ENCODE results near the gene ITGA11.

ITGA11 gene, protein sequence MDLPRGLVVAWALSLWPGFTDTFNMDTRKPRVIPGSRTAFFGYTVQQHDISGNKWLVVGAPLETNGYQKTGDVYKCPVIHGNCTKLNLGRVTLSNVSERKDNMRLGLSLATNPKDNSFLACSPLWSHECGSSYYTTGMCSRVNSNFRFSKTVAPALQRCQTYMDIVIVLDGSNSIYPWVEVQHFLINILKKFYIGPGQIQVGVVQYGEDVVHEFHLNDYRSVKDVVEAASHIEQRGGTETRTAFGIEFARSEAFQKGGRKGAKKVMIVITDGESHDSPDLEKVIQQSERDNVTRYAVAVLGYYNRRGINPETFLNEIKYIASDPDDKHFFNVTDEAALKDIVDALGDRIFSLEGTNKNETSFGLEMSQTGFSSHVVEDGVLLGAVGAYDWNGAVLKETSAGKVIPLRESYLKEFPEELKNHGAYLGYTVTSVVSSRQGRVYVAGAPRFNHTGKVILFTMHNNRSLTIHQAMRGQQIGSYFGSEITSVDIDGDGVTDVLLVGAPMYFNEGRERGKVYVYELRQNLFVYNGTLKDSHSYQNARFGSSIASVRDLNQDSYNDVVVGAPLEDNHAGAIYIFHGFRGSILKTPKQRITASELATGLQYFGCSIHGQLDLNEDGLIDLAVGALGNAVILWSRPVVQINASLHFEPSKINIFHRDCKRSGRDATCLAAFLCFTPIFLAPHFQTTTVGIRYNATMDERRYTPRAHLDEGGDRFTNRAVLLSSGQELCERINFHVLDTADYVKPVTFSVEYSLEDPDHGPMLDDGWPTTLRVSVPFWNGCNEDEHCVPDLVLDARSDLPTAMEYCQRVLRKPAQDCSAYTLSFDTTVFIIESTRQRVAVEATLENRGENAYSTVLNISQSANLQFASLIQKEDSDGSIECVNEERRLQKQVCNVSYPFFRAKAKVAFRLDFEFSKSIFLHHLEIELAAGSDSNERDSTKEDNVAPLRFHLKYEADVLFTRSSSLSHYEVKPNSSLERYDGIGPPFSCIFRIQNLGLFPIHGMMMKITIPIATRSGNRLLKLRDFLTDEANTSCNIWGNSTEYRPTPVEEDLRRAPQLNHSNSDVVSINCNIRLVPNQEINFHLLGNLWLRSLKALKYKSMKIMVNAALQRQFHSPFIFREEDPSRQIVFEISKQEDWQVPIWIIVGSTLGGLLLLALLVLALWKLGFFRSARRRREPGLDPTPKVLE

DNA sequence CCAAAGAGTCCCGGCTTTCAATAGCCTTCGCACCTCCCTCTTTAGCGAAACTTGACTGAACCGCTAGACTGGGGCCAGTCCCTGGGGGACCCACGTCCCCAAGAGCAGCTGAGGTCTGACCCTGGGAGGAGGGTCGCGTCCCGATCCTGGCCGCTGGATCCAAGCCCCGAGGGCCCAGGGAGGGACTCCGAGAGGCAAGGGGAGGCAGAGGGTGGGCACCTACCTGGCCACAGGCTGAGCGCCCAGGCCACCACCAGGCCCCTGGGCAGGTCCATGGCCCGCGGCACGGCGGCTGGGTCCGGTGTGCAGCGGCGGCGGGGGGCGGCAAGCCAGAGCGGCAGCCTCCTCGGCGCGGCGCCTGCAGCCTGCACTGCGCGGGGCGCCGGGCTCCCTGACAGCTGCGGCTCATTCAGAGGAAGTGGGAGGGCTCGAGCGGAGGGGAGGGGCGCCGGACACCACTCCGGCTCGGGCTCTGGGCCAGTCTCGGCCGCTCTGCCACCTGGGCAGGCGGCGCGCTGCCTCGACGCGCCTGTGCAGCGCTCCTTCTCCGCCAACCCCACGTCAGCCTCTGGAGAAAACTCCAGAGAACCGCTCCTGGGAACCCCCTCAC is at the start of gene ITGA11:
TSS of gene ITGA11 (minus strand) at position 372 of the 610 bp plus-strand sequence. CDS start at position 275, 97 bp downstream.
- no peaks in the 10 kb centered on the region for H3K4me1 ChIP-seq
- H3K4me3 ChIP-seq = no peak within 1 kb of the TSS
- peak; percentile 20 to 72 for DNase-seq (ENCODE audit: low spot score in 2 of 2)
- peaks cover 70% of the 10 kb centered on the region for H3K27me3 ChIP-seq (ENCODE audit: low read depth)
- no peaks in the 10 kb centered on the region for H3K36me3 ChIP-seq (replicated peaks)
- in situ Hi-C loops (cut with MboI; ENCODE audit: low sequenced_read_pairs) = no loop called here
- H3K9me3 ChIP-seq = no peaks in the 10 kb centered on the region

DNA sequence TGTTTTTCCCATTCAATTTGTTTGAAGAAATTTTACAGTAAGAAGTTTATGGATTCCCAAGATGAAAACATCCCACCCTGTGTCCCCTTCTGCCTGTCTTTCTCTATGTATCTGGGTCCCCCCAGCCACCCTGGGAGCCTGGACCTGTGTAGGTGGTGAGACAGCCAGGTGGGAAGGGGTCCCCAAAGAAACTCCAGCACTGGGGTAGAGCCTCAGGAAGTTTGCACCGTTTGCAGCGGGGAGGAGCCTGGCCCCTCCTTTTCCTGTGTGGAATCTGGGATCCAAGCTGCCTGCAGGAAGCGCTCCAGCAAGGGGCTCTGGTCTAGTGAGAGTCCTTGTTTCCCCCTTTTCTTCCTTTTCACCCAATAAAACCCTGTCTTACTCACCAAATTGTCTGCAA is 49.4 kb upstream of the ITGA11 start:
- peaks cover 28% of the 10 kb centered on the region for H3K27me3 ChIP-seq (ENCODE audit: low read depth)

DNA sequence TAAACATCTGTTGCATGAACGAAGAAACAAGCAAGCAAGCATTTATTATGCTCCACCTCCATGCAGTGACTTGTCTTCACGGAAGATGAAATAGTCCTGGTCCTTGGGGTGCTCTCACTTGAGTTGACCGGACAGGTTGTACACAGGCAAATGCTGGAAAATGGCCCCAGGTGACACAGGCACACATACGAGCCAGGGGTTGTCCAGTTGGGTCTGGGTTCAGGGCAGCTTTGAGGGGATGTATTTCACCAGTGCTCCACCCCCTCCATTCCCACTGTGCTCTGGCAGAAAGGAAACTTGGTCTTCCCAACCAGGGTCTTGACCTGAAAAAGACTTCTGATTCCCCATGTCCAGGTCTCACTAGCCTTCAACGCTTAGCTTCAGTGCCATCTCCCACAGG is 48.3 kb upstream of the ITGA11 start:
- no peaks in the 10 kb centered on the region for H3K36me3 ChIP-seq (replicated peaks)
- H3K4me3 ChIP-seq = no peak overlapping the region
- DNase-seq (ENCODE audit: low spot score in 2 of 2) = no peak
- H3K27me3 ChIP-seq (ENCODE audit: low read depth) = peaks cover 29% of the 10 kb centered on the region
- H3K9me3 ChIP-seq = no peaks in the 10 kb centered on the region
- in situ Hi-C loops (cut with MboI; ENCODE audit: low sequenced_read_pairs) = no loop called here
- H3K4me1 ChIP-seq = no peaks in the 10 kb centered on the region

More for the DNA sequence above, 49.4 kb upstream of the ITGA11 start:
- Histone ChIP-seq H3K36me3 (replicated peaks) (no peaks in the 10 kb centered on the region), H3K9me3 (no peaks in the 10 kb centered on the region), H3K4me1 (no peaks in the 10 kb centered on the region), H3K4me3 (no peak overlapping the region)
- in situ Hi-C loops (cut with MboI; ENCODE audit: low sequenced_read_pairs) = no loop called here
- no peak for DNase-seq (ENCODE audit: low spot score in 2 of 2)

DNA sequence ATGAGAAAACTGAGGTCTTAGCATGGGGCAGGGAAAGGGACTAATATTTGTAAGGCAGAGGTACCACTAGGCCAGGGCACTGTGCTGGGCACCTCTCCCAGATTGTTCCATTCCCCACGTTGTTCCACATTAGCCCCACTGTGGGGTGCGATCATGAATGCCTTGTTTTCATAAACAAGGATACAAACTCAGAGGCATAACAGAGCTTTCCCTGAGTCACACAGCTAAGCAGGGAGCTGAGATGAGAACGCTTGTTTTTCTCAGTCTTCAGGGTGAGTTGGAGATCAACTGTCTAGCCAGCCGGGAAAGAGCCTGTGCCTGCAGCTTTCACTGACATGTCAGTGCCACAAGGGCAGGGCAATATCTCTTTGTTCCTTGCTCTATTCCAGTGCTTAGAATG is 47.9 kb upstream of the ITGA11 start:
- H3K9me3 ChIP-seq = no peaks in the 10 kb centered on the region
- no peaks in the 10 kb centered on the region for H3K4me1 ChIP-seq
- no peak for DNase-seq (ENCODE audit: low spot score in 2 of 2)
- H3K4me3 ChIP-seq = no peak overlapping the region
- in situ Hi-C loops (cut with MboI; ENCODE audit: low sequenced_read_pairs) = no loop called here
- no peaks in the 10 kb centered on the region for H3K36me3 ChIP-seq (replicated peaks)
- H3K27me3 ChIP-seq (ENCODE audit: low read depth) = peaks cover 26% of the 10 kb centered on the region

DNA sequence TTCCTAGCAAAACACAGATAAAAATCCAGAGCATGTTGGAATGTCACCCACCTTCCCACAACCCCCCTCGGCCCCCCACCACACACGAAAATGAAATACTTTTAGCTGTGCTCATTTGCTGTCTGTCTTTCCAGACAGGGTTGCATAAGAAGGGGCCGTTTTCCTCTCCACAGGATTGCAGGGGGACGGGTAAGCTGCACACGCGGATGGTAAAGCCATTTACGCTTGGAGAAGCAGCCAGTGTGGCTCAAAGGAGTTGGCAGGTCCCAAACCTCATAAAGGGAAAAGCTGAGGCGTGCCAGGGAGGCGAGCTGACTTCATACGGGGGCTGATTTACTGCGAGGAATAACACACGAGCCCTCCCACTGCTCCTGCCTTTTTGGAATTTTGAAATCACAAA is 47.4 kb upstream of the ITGA11 start:
- no peak for DNase-seq (ENCODE audit: low spot score in 2 of 2)
- no peaks in the 10 kb centered on the region for H3K9me3 ChIP-seq
- in situ Hi-C loops (cut with MboI; ENCODE audit: low sequenced_read_pairs) = no loop called here
- H3K36me3 ChIP-seq (replicated peaks) = no peaks in the 10 kb centered on the region
- no peaks in the 10 kb centered on the region for H3K4me1 ChIP-seq
- H3K4me3 ChIP-seq = no peak overlapping the region
- peaks cover 30% of the 10 kb centered on the region for H3K27me3 ChIP-seq (ENCODE audit: low read depth)

DNA sequence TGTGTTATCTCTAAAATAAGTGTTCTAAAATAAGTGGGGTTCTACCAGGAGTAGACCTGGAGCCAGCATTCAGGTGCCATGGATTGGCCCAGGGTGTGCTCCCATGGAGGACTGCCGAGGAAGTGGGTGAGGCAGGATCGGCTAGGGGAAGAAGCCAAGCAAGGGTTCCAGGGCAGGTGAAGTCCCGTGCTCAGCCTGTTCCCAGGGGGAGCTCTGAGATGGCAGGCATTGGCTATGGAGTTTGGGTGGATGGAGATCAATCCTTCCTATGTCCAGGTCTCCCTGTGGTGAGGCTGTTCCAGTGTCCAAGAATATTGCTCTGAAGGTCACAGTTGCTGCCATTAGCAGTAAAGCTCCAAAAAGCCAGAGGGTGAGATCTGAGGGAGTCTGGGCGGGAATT is 46.9 kb upstream of the ITGA11 start:
- no peak for DNase-seq (ENCODE audit: low spot score in 2 of 2)
- H3K27me3 ChIP-seq (ENCODE audit: low read depth) = peaks cover 32% of the 10 kb centered on the region
- no peaks in the 10 kb centered on the region for H3K36me3 ChIP-seq (replicated peaks)
- H3K4me3 ChIP-seq = no peak overlapping the region
- H3K4me1 ChIP-seq = no peaks in the 10 kb centered on the region
- no peaks in the 10 kb centered on the region for H3K9me3 ChIP-seq
- in situ Hi-C loops (cut with MboI; ENCODE audit: low sequenced_read_pairs) = no loop called here

DNA sequence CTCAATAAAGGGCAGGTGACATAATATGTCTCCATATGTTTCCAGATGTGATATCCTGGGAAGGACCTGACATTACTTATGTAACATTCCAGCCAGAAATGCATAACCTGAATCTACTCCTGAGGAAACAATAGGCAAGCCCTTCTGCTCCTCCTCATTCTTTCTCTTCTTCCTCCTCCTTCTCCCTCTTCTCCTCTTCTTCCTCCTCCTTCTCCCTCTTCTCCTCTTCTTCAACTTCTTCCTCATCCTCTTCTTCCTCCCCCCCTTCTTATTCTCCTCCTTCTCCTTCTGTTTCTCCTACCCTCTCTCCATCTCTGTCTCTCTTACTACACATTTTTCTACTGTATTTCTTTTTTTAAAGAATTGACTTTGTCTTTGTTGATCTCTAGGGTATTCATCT is 43.5 kb upstream of the ITGA11 start:
- H3K27me3 ChIP-seq (ENCODE audit: low read depth) = peaks cover 50% of the 10 kb centered on the region
- no peaks in the 10 kb centered on the region for H3K36me3 ChIP-seq (replicated peaks)
- H3K4me3 ChIP-seq = no peak overlapping the region
- in situ Hi-C loops (cut with MboI; ENCODE audit: low sequenced_read_pairs) = no loop called here
- H3K4me1 ChIP-seq = no peaks in the 10 kb centered on the region
- H3K9me3 ChIP-seq = no peaks in the 10 kb centered on the region
- DNase-seq (ENCODE audit: low spot score in 2 of 2) = no peak

DNA sequence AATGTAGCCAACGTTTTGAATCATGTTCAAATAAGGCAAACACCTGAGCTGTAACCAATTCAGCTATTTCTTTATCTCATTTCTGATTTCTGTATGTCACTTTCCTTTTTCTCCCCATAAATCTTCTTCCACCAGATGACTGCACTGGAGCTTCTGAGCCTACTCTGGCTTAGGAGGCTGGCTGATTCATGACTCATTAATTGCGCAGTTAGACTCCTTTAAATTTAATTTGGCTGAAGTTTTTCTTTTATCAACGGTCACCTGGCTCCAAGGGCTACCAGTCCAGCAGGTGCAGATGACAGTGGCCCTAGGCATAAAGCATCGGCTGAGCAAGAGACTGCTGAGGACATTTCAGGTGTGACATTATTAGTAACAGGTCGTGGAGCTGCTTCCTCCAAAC is 39.6 kb upstream of the ITGA11 start:
- H3K27me3 ChIP-seq (ENCODE audit: low read depth) = peaks cover 56% of the 10 kb centered on the region
- H3K9me3 ChIP-seq = peaks cover 4% of the 10 kb centered on the region; the same call in 1 of the 2 replicates
- DNase-seq (ENCODE audit: low spot score in 2 of 2) = no peak
- H3K4me1 ChIP-seq = no peaks in the 10 kb centered on the region
- in situ Hi-C loops (cut with MboI; ENCODE audit: low sequenced_read_pairs) = no loop called here
- H3K4me3 ChIP-seq = no peak overlapping the region
- H3K36me3 ChIP-seq (replicated peaks) = no peaks in the 10 kb centered on the region

DNA sequence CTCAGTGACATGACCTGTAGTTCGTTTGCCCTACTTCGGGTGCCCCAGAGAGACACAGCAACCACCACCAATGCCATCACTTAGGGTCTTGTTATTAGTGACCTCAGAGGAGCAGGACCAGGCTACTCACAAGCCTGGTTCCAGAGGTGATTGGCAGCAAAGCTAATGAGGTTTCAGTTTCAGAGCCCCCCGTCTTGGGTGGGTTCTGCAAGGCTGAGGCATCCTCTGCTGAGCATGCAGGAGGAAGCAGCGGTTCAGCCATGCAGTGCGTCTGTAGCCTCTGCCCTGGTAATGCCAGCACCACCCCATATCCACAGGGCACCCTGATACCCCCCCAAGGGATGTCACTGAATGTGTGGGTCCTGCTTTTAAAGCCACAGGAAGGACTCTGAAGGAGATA is 39.0 kb upstream of the ITGA11 start:
- peaks cover 56% of the 10 kb centered on the region for H3K27me3 ChIP-seq (ENCODE audit: low read depth)
- H3K9me3 ChIP-seq = peaks cover 4% of the 10 kb centered on the region; the same call in 1 of the 2 replicates
- in situ Hi-C loops (cut with MboI; ENCODE audit: low sequenced_read_pairs) = no loop called here
- no peaks in the 10 kb centered on the region for H3K36me3 ChIP-seq (replicated peaks)
- no peaks in the 10 kb centered on the region for H3K4me1 ChIP-seq
- H3K4me3 ChIP-seq = no peak overlapping the region
- DNase-seq (ENCODE audit: low spot score in 2 of 2) = no peak

DNA sequence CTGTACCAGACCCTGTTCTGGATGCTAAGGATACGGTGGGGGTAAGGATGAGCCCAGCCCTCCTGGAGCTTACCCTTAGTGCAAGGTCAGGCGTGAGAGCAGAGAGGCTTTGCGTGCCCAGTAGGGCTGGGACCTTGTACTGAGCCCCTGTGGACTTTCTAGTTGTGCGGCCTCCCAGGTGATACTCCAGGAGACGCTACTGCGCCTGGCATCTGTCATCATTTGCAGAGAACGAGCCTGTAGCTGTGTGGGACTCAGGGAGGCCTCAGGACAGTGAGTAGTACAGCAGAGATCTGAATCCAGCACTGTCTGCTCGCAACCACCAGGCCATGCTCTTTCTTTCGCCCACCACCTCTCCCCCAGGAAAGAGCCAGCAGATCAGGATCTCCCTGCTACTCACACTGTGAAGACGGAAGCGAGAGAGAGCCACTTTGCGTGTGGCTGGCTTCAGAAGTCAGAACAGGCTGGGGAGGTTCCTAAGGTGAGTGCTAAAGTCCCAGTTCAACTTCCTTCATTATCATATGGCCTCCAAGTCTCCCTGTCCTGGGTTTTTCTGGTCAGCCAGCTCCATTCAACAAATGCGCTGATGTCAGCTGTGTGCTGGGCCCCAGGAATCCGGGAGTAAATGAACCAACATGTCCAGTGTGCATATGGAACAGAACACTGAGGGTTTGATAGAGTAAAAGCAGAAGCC is 38.2 kb upstream of the ITGA11 start:
- H3K9me3 ChIP-seq = peaks cover 4% of the 10 kb centered on the region; the same call in 1 of the 2 replicates
- no peaks in the 10 kb centered on the region for H3K36me3 ChIP-seq (replicated peaks)
- DNase-seq (ENCODE audit: low spot score in 2 of 2) = no peak
- no peak overlapping the region for H3K4me3 ChIP-seq
- in situ Hi-C loops (cut with MboI; ENCODE audit: low sequenced_read_pairs) = no loop called here
- H3K4me1 ChIP-seq = no peaks in the 10 kb centered on the region
- peaks cover 52% of the 10 kb centered on the region for H3K27me3 ChIP-seq (ENCODE audit: low read depth)

DNA sequence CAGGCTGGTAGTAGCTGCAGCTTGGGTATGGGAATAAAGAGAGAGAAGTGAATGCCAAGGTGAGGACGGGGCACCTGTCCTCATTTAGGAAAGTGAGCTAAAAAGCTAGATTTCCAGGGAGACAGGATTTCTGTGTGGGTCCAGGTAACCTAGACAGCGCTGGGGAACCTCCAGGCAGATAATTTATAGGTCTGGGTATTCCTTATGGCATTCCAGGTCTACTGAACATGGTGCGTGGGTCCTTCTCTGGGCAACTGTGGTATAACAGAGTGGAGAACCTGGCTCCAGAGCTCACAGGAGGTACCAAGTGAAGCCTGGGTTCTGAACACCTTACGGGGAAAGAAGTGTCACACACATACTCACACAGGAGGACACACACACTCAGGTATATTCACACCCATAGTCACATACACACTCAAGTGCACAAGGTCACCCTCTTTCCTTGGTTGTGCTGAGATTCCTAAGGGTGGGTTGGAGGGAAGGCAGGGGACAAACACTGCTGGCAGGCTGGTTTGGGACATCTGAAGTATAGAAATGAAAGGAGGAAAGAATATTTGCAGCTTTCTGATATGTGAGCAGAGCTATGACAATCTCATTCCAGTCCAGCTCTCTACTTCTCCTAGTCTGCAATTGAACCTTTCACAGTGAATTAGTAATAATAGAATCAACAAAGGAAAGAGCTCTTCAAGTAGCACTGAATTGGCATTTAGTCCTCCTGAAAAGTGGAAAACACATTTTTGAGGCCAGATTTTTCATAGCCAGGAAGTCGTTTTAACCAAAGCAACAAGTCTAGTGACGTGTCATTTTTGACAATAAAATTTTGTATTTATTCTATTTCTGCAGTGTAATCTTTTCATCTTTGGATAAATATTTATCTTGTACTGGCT is 37.4 kb upstream of the ITGA11 start:
- Histone ChIP-seq H3K9me3 (peaks cover 4% of the 10 kb centered on the region; the same call in 1 of the 2 replicates), H3K4me1 (no peaks in the 10 kb centered on the region), H3K4me3 (no peak overlapping the region), H3K36me3 (replicated peaks) (no peaks in the 10 kb centered on the region), H3K27me3 (ENCODE audit: low read depth) (peaks cover 47% of the 10 kb centered on the region)
- no peak for DNase-seq (ENCODE audit: low spot score in 2 of 2)
- in situ Hi-C loops (cut with MboI; ENCODE audit: low sequenced_read_pairs) = no loop called here

DNA sequence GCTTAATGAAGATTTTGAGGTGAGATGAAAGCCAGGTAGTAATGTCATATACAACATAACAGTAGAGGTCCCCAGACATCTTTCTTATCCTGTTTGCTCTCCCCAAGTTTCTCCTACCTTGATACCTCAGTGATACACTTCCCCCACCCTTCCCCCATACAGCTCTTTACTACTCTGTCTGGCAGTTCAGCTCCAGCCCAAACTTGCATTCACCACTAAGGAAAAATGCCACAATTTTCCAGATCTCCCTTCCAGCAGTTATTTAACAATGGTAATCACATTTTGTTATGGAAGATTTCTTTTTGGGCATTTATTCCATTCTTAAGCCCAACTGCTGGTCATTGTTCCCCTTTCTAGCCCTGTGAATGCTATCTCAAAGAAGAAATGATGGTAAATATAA is 34.9 kb upstream of the ITGA11 start:
- peaks cover 4% of the 10 kb centered on the region; the same call in 1 of the 2 replicates for H3K9me3 ChIP-seq
- H3K4me3 ChIP-seq = no peak overlapping the region
- in situ Hi-C loops (cut with MboI; ENCODE audit: low sequenced_read_pairs) = no loop called here
- H3K36me3 ChIP-seq (replicated peaks) = no peaks in the 10 kb centered on the region
- H3K27me3 ChIP-seq (ENCODE audit: low read depth) = peaks cover 24% of the 10 kb centered on the region
- DNase-seq (ENCODE audit: low spot score in 2 of 2) = no peak
- no peaks in the 10 kb centered on the region for H3K4me1 ChIP-seq

Data from HAP-1 (cell line).